ENCODE measurements around the gene LRIT2. TPM values are rescaled to one million over a fixed set of nuclear protein-coding genes. Genes with fewer than 3 reads are reported as not detected.

LRIT2 gene
- total and polyA plus RNA-seq, 12 donors: not detected

GRCh38 chr10:84216834-84217233 lies 8.5 kb downstream of the LRIT2 start:
- Histone ChIP-seq H3K27ac (no peak overlapping the region), H3K9me3 (replicated peaks in 1 of 3) (no peaks in the 10 kb centered on the region), H3K4me3 (no peak overlapping the region), H3K36me3 (replicated peaks in 1 of 2) (no peaks in the 10 kb centered on the region), H3K27me3 (no peaks in the 10 kb centered on the region), H3K4me1 (replicated peaks in 1 of 2) (no peaks in the 10 kb centered on the region)
- DNase-seq: peak in 1 of 7 donors; percentile 7
- WGBS, 4 donors: 83 to 94% (median 89%) methylated on average over 4 to 9 of the region's 9 CpGs
- intact Hi-C loops (cut with DNase I): no loop called here
- no peak for TF ChIP-seq POLR2A (IDR thresholded peaks at IDR 0.05)
- TF ChIP-seq, protein P1, sequence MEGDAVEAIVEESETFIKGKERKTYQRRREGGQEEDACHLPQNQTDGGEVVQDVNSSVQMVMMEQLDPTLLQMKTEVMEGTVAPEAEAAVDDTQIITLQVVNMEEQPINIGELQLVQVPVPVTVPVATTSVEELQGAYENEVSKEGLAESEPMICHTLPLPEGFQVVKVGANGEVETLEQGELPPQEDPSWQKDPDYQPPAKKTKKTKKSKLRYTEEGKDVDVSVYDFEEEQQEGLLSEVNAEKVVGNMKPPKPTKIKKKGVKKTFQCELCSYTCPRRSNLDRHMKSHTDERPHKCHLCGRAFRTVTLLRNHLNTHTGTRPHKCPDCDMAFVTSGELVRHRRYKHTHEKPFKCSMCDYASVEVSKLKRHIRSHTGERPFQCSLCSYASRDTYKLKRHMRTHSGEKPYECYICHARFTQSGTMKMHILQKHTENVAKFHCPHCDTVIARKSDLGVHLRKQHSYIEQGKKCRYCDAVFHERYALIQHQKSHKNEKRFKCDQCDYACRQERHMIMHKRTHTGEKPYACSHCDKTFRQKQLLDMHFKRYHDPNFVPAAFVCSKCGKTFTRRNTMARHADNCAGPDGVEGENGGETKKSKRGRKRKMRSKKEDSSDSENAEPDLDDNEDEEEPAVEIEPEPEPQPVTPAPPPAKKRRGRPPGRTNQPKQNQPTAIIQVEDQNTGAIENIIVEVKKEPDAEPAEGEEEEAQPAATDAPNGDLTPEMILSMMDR (IDR thresholded peaks at IDR 0.05): no peak

GRCh38 chr10:84214612-84215235 lies 10.6 kb downstream of the LRIT2 start:
- Histone ChIP-seq H3K27ac (no peak overlapping the region), H3K27me3 (no peaks in the 10 kb centered on the region), H3K4me1 (replicated peaks in 1 of 2) (no peaks in the 10 kb centered on the region), H3K36me3 (replicated peaks in 1 of 2) (no peaks in the 10 kb centered on the region), H3K4me3 (no peak overlapping the region), H3K9me3 (replicated peaks in 1 of 3) (no peaks in the 10 kb centered on the region)
- intact Hi-C loops (cut with DNase I): no loop called here
- TF ChIP-seq, protein P1 (IDR thresholded peaks at IDR 0.05): peak in 2 of 6 experiments; percentile 21 to 31
- no peak for TF ChIP-seq POLR2A (IDR thresholded peaks at IDR 0.05)
- WGBS, 4 donors: 48 to 64% (median 54%) methylated on average over 12 of the region's 12 CpGs
- DNase-seq: peak in 3 of 7 donors; percentile 14 to 41 (median 33)

DNA sequence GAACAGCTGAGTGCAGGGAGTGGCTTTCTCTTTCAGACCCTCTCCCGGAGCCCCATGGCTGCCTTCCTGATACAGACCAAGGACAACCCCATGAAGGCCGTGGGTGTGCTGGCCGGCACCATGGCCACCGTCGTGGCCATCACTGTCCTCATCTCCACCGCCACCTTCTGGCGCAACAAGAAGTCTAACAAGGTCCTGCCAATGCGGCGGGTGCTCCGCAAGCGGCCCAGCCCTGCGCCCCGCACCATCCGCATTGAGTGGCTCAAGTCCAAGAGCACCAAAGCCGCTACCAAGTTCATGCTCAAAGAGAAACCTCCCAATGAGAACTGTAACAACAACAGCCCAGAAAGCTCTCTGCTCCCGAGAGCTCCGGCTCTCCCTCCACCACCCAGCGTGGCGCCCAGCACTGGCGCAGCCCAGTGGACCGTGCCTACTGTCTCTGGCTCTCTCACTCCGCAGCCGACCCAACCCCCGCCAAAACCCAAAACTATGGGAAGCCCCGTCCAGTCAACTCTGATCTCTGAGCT lies 11.2 kb downstream of the LRIT2 start:
- Histone ChIP-seq H3K27ac (no peak overlapping the region), H3K36me3 (replicated peaks in 1 of 2) (no peaks in the 10 kb centered on the region), H3K27me3 (no peaks in the 10 kb centered on the region), H3K4me3 (no peak overlapping the region), H3K4me1 (replicated peaks in 1 of 2) (no peaks in the 10 kb centered on the region), H3K9me3 (replicated peaks in 1 of 3) (no peaks in the 10 kb centered on the region)
- TF ChIP-seq, protein P1 (IDR thresholded peaks at IDR 0.05): no peak
- WGBS, 4 donors: 60 to 79% (median 70%) methylated on average over 25 of the region's 25 CpGs
- intact Hi-C loops (cut with DNase I): no loop called here
- DNase-seq: peak in 2 of 7 donors; percentile 6 to 8

DNA sequence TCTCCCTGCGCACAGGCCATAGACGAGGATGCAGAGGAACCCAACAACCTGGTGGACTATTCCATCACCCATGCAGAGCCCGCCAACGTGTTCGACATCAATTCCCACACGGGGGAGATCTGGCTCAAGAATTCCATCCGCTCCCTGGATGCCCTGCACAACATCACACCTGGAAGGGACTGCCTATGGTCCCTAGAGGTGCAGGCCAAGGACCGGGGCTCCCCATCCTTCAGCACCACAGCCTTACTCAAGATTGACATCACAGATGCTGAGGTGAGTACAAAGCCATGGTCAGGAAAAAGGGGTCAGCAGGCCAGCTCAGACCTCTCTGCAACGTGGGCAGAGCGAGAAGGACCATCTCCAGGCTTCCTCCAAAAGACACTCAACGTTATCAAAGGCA lies 12.3 kb downstream of the LRIT2 start:
- no peak for DNase-seq
- intact Hi-C loops (cut with DNase I): no loop called here
- no peaks in the 10 kb centered on the region for H3K9me3 ChIP-seq (replicated peaks in 1 of 3)
- no peaks in the 10 kb centered on the region for H3K4me1 ChIP-seq (replicated peaks in 1 of 2)
- no peak overlapping the region for H3K4me3 ChIP-seq
- no peaks in the 10 kb centered on the region for H3K36me3 ChIP-seq (replicated peaks in 1 of 2)
- TF ChIP-seq, protein P1 (IDR thresholded peaks at IDR 0.05): no peak
- TF ChIP-seq POLR2A (IDR thresholded peaks at IDR 0.05): no peak
- no peak overlapping the region for H3K27ac ChIP-seq
- WGBS, 4 donors: 80 to 88% (median 84%) methylated on average over 3 to 11 of the region's 11 CpGs
- H3K27me3 ChIP-seq: no peaks in the 10 kb centered on the region

All from adrenal gland (tissue), 12 donors.